Caco-2 (cell line): ENCODE data around the gene ZP3. TPM values are rescaled to one million over a fixed set of nuclear protein-coding genes. Genes with fewer than 3 reads are reported as not detected.

ENCODE experiments used
- BruUV-seq: library from RNA; stranded (reverse); fragments of 400-500 nt; replicated peaks from 2 replicates; lab custom pipeline; 2021; lab: Mats Ljungman, UMichigan
- CTCF ChIA-PET: fragments of 300-600 bp; sonication (Branson Sonifier 250); formaldehyde crosslinking; loops from one replicate; lab custom pipeline; 2022; ENCODE audit warnings: antibody characterized with exemption; lab: Charles Lee
- POLR2A ChIA-PET: fragments of 300-600 bp; sonication (Branson Sonifier 250); formaldehyde crosslinking; loops from one replicate; lab custom pipeline; 2022; ENCODE audit warnings: antibody characterized with exemption; lab: Charles Lee
- DNase-seq, 2 experiments: peaks; one replicate each; pipeline versions ENCODE4 v3.0.0 to v3.0.0-alpha.2; 2020 to 2022
- H3K27me3 ChIP-seq: replicated peaks from 2 replicates; pipeline ENCODE4 v1.6.0; 2011; ENCODE audit warnings: low read length; ENCODE audit not compliant: control insufficient read depth, insufficient read depth
- H3K36me3 ChIP-seq: 2 replicates; pipeline ENCODE4 v1.5.1; 2011; ENCODE audit warnings: low read length; ENCODE audit not compliant: control insufficient read depth, insufficient read depth
- H3K4me1 ChIP-seq: fragments of 250-450 bp; sonication (Bioruptor Pico); 2 replicates; pipeline ENCODE4 v1.5.1; 2020; ENCODE audit warnings: mild to moderate bottlenecking
- H3K4me3 ChIP-seq: 2 replicates; pipeline ENCODE4 v1.5.1; 2011; ENCODE audit warnings: low read depth, mild to moderate bottlenecking, control low read depth, low read length
- H3K9me3 ChIP-seq: fragments of 250-450 bp; sonication (Bioruptor Pico); 2 replicates; pipeline ENCODE4 v1.5.1; 2020; ENCODE audit warnings: mild to moderate bottlenecking, moderate library complexity
- H3K27ac Mint-ChIP-seq: one replicate; pipeline ENCODE4 v1.8.0; 2022; ENCODE audit warnings: mixed read lengths; ENCODE audit not compliant: unreplicated experiment
- H3K27me3 Mint-ChIP-seq: one replicate; pipeline ENCODE4 v1.8.0; 2022; ENCODE audit warnings: mixed read lengths; ENCODE audit not compliant: insufficient read depth, unreplicated experiment
- H3K36me3 Mint-ChIP-seq: one replicate; pipeline ENCODE4 v1.8.0; 2022; ENCODE audit warnings: mild to moderate bottlenecking, mixed read lengths; ENCODE audit not compliant: insufficient read depth, unreplicated experiment
- H3K4me1 Mint-ChIP-seq: one replicate; pipeline ENCODE4 v1.8.0; 2022; ENCODE audit warnings: low read depth, mixed read lengths; ENCODE audit not compliant: unreplicated experiment
- H3K4me3 Mint-ChIP-seq: one replicate; pipeline ENCODE4 v1.8.0; 2022; ENCODE audit warnings: mild to moderate bottlenecking, moderate library complexity, mixed read lengths; ENCODE audit not compliant: unreplicated experiment
- H3K9me3 Mint-ChIP-seq: one replicate; pipeline ENCODE4 v1.8.0; 2022; ENCODE audit warnings: mixed read lengths; ENCODE audit not compliant: unreplicated experiment
- CTCF ChIP-seq, 2 experiments: fragments of 200-600 bp in 1 of 2; IDR thresholded peaks; 1 replicate in 1 of 2; 2 replicates in 1 of 2; pipeline versions ENCODE4 v1.5.1 to v1.8.0; 2011 to 2022; ENCODE audit warnings: antibody characterized with exemption in 1 of 2, control low read depth in 1 of 2, inconsistent platforms in 1 of 2, low read depth in 1 of 2, low read length in 1 of 2, mild to moderate bottlenecking in 1 of 2, moderate library complexity in 1 of 2; ENCODE audit not compliant: insufficient read depth in 1 of 2, severe bottlenecking in 1 of 2, unreplicated experiment in 1 of 2
- intact Hi-C: fragments of 100-400 bp; cut with micrococcal nuclease; formaldehyde crosslinking; loops from one replicate; pipeline ENCODE4 v1.10.0; 2022; ENCODE audit not compliant: unreplicated experiment
- total RNA-seq: library from RNA; stranded (reverse); gene quantifications from 2 replicates; pipeline ENCODE4 v1.2.3, GENCODE V29; 2022

The ZP3 gene
- total RNA-seq, 1 experiment from 2014 or later, result 3.2 TPM

GRCh38 chr7:76428868-76429805 is 4.4 kb downstream of the ZP3 start:
- TF ChIP-seq CTCF (IDR thresholded peaks at IDR 0.05; ENCODE audit: insufficient read depth in 1 of 2, low read depth in 1 of 2, low read length in 1 of 2, severe bottlenecking in 1 of 2, unreplicated experiment in 1 of 2), result no peak
- H3K36me3 ChIP-seq, result no peaks in the 10 kb centered on the region
- H3K4me1 ChIP-seq, result peaks cover under 1% of the 10 kb centered on the region; the same call in 1 of the 2 replicates
- no peaks in the 10 kb centered on the region for H3K9me3 ChIP-seq
- intact Hi-C loops, result no loop called here
- DNase-seq, result no peak
- Mint-ChIP-seq H3K9me3 (no peaks in the 10 kb centered on the region), H3K4me1 (peaks cover 1% of the 10 kb centered on the region), H3K4me3 (no peak overlapping the region), H3K27ac (no peak overlapping the region), H3K36me3 (no peaks in the 10 kb centered on the region), H3K27me3 (no peaks in the 10 kb centered on the region)
- BruUV-seq, result no TSS peak
- H3K27me3 ChIP-seq, result no peaks in the 10 kb centered on the region
- POLR2A ChIA-PET, result no interaction called here
- CTCF ChIA-PET, result no interaction called here
- no peak overlapping the region for H3K4me3 ChIP-seq

GRCh38 chr7:76430211-76430610 is 5.5 kb downstream of the ZP3 start:
- intact Hi-C loops, result no loop called here
- no TSS peak for BruUV-seq
- DNase-seq, result peak in 1 of 2 experiments; percentile 21
- no peaks in the 10 kb centered on the region for H3K36me3 Mint-ChIP-seq
- H3K27me3 Mint-ChIP-seq, result no peaks in the 10 kb centered on the region
- H3K9me3 Mint-ChIP-seq, result no peaks in the 10 kb centered on the region
- Histone ChIP-seq H3K9me3 (no peaks in the 10 kb centered on the region), H3K36me3 (no peaks in the 10 kb centered on the region), H3K4me3 (no peak overlapping the region), H3K4me1 (no peaks in the 10 kb centered on the region), H3K27me3 (no peaks in the 10 kb centered on the region)
- H3K4me1 Mint-ChIP-seq, result no peaks in the 10 kb centered on the region
- ChIA-PET CTCF (no interaction called here), POLR2A (no interaction called here)
- no peak for TF ChIP-seq CTCF (IDR thresholded peaks at IDR 0.05; ENCODE audit: insufficient read depth in 1 of 2, low read depth in 1 of 2, low read length in 1 of 2, severe bottlenecking in 1 of 2, unreplicated experiment in 1 of 2)
- H3K27ac Mint-ChIP-seq, result no peak overlapping the region
- no peak overlapping the region for H3K4me3 Mint-ChIP-seq

- no peak for TF ChIP-seq CTCF (IDR thresholded peaks at IDR 0.05; ENCODE audit: insufficient read depth in 1 of 2, low read depth in 1 of 2, low read length in 1 of 2, severe bottlenecking in 1 of 2, unreplicated experiment in 1 of 2)
- no peaks in the 10 kb centered on the region for H3K4me1 Mint-ChIP-seq
- H3K9me3 Mint-ChIP-seq, result no peaks in the 10 kb centered on the region
- intact Hi-C loops, result no loop called here
- H3K4me1 ChIP-seq, result no peaks in the 10 kb centered on the region
- no peak overlapping the region for H3K27ac Mint-ChIP-seq
- peak in 1 of 2 experiments; percentile 19 for DNase-seq
- ChIA-PET POLR2A (no interaction called here), CTCF (no interaction called here)
- no peaks in the 10 kb centered on the region for H3K9me3 ChIP-seq
- no peaks in the 10 kb centered on the region for H3K27me3 Mint-ChIP-seq
- no peaks in the 10 kb centered on the region for H3K36me3 ChIP-seq
- no peaks in the 10 kb centered on the region for H3K36me3 Mint-ChIP-seq
- H3K4me3 Mint-ChIP-seq, result no peak overlapping the region
- H3K4me3 ChIP-seq, result no peak overlapping the region
- no peaks in the 10 kb centered on the region for H3K27me3 ChIP-seq
- BruUV-seq, result no TSS peak
These were observed 6.1 kb downstream of the ZP3 start for GRCh38 chr7:76430836-76431235.
